Measurements from ENCODE around the gene TLL2.

Gene TLL2

DNA sequence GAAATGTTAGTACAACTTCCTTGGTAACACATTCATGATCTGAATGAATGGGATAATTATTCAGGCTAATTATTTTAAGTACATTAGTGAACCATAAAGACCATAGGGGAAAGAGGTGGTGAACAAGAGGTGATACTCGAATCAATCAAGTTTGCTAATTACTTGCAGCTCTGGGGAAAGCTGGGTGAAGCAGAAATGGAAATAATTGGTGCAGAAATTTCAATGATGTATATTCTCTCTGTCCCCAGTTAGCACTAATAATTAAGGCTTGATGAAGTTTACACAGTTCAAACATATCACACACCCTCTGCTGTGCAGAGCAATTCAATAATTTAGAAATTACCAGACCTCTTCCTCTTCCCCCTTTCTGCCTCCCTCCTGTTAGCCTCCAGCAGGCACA lies 105.5 kb downstream of the TLL2 start:
- TF ChIP-seq POLR2AphosphoS5 (IDR thresholded peaks at IDR 0.05; ENCODE audit: low read depth, low read length) (no peak), SIN3A (IDR thresholded peaks at IDR 0.05; ENCODE audit: borderline replicate concordance, insufficient read depth, low read length) (no peak)
- TF ChIP-seq, protein P1, sequence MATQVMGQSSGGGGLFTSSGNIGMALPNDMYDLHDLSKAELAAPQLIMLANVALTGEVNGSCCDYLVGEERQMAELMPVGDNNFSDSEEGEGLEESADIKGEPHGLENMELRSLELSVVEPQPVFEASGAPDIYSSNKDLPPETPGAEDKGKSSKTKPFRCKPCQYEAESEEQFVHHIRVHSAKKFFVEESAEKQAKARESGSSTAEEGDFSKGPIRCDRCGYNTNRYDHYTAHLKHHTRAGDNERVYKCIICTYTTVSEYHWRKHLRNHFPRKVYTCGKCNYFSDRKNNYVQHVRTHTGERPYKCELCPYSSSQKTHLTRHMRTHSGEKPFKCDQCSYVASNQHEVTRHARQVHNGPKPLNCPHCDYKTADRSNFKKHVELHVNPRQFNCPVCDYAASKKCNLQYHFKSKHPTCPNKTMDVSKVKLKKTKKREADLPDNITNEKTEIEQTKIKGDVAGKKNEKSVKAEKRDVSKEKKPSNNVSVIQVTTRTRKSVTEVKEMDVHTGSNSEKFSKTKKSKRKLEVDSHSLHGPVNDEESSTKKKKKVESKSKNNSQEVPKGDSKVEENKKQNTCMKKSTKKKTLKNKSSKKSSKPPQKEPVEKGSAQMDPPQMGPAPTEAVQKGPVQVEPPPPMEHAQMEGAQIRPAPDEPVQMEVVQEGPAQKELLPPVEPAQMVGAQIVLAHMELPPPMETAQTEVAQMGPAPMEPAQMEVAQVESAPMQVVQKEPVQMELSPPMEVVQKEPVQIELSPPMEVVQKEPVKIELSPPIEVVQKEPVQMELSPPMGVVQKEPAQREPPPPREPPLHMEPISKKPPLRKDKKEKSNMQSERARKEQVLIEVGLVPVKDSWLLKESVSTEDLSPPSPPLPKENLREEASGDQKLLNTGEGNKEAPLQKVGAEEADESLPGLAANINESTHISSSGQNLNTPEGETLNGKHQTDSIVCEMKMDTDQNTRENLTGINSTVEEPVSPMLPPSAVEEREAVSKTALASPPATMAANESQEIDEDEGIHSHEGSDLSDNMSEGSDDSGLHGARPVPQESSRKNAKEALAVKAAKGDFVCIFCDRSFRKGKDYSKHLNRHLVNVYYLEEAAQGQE (IDR thresholded peaks at IDR 0.05; ENCODE audit: insufficient read depth in 1 of 2, low read depth in 2 of 2, low read length in 2 of 2), result no peak

DNA sequence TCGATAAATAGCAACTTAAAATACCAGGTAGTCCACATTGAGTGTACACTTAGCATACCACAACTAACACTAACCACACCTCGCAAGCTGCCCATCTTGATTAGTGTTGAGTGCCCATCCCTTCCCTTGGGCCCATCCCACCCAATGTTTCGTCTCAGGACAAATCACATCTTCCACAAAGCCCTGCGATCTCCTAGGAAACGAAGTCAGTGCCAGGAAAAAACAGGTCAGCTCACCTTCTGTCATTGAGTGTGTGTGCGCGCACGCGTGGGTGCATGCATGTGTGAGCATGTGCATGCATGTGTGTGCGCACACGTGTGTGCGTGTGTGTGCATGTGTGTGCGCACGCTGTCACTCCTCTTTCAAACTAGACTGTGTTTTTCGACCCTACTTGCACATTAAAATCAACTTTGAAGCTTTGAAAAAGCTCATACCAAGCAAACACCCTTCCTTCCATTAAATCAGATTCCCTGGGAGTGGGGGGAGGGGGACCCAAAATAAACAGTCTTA lies 106.1 kb downstream of the TLL2 start:
- TF ChIP-seq FOXP2 (optimal IDR thresholded peaks at IDR 0.05; ENCODE audit: borderline replicate concordance, extremely low read depth, extremely low read length, insufficient read depth), result no peak
- no peak for TF ChIP-seq POLR2AphosphoS5 (IDR thresholded peaks at IDR 0.05; ENCODE audit: low read depth, low read length)
- TF ChIP-seq TAF1 (IDR thresholded peaks at IDR 0.05; ENCODE audit: borderline replicate concordance, insufficient read depth, low read length), result no peak
- TF ChIP-seq, protein P1 (IDR thresholded peaks at IDR 0.05; ENCODE audit: insufficient read depth in 1 of 2, low read depth in 2 of 2, low read length in 2 of 2), result no peak
- TF ChIP-seq SIN3A (IDR thresholded peaks at IDR 0.05; ENCODE audit: borderline replicate concordance, insufficient read depth, low read length), result no peak

DNA sequence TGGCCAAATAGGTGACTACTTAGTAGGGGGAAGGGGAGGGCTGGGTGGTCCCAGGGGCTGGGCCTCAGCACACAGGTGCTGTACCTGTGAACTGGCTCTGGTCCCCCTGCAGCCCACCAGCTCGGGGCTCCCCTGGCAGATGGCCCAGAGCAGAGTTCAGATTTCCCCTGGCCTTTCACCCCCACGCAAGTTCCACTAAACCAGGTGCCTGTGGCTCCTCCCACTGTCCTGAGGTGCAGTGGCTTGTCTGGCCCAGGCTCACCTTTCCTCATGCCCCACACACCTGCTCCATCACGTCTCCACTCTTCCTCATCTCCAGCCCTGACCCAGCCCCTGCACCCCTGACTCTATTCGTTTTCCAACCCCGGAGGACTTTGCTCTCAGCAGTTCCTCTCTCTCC lies 107.6 kb downstream of the TLL2 start:
- TF ChIP-seq POLR2AphosphoS5 (IDR thresholded peaks at IDR 0.05; ENCODE audit: low read depth, low read length) (no peak), FOXP2 (optimal IDR thresholded peaks at IDR 0.05; ENCODE audit: borderline replicate concordance, extremely low read depth, extremely low read length, insufficient read depth) (no peak), SIN3A (IDR thresholded peaks at IDR 0.05; ENCODE audit: borderline replicate concordance, insufficient read depth, low read length) (no peak), TAF1 (IDR thresholded peaks at IDR 0.05; ENCODE audit: borderline replicate concordance, insufficient read depth, low read length) (no peak)
- TF ChIP-seq, protein P1 (IDR thresholded peaks at IDR 0.05; ENCODE audit: insufficient read depth in 1 of 2, low read depth in 2 of 2, low read length in 2 of 2), result no peak

DNA sequence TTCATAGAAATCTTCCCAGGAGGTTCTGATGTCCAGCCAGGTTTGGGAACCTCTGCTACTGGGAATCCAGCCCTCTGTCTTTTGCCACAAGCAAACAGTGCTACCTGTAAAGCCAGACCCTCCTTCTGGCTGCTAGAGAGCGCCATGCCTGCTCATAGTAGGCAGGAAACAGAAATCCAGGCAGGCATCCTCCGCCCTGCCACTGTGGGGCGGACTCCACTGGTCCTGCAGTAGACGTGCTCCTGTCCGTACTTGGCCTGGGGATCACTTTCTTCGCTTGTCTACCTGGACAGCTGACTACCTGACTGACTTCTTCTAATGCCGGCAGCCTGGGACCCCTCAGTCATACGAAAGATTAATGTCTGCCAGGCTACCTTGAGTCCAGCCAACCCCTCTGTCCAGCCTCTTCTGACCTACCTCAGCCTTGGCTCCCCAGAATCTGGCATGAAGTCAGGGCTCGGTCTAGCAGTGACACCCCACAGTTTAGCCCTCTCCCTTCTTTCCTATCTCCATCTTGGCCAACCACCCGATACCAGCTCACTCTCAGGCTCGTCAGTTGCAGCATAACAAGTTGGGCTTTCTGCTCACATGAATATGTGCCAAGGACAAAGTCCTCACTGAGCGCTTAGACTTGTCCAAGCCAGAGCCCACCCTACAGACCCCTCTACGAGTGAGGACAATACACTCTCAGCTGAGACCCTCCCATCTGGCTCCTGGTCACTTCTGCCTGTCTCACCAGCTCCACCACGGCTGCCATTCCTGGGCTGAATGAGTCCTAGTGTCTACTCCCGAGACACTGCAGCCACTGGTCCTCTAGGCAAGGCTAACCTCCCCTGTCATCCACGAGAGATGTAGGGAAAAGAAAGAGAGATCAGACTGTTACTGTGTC lies 111.1 kb downstream of the TLL2 start:
- TF ChIP-seq SIN3A (IDR thresholded peaks at IDR 0.05; ENCODE audit: borderline replicate concordance, insufficient read depth, low read length) (no peak), POLR2AphosphoS5 (IDR thresholded peaks at IDR 0.05; ENCODE audit: low read depth, low read length) (no peak)

DNA sequence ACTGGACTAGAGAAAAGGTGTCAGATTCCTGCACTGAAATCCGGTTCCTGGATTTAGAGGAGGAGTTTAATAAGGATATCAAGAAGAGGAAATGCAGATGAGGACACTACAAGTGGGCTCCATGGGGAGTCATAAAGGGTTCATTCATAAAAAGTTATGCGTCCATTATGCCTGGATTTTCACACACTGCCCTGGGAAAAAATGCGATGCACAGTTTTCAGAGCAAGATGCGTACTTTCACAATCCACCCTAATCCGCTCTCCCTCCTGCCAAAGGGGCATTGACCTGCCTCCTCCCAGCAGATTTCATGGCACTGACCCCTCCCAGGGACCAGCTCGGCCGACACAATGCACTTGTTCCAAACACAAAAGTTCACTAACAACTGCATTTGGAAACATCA lies 112.7 kb downstream of the TLL2 start:
- TF ChIP-seq SIN3A (IDR thresholded peaks at IDR 0.05; ENCODE audit: borderline replicate concordance, insufficient read depth, low read length) (no peak), POLR2AphosphoS5 (IDR thresholded peaks at IDR 0.05; ENCODE audit: low read depth, low read length) (no peak), TAF1 (IDR thresholded peaks at IDR 0.05; ENCODE audit: borderline replicate concordance, insufficient read depth, low read length) (no peak), FOXP2 (optimal IDR thresholded peaks at IDR 0.05; ENCODE audit: borderline replicate concordance, extremely low read depth, extremely low read length, insufficient read depth) (no peak)
- TF ChIP-seq, protein P1 (IDR thresholded peaks at IDR 0.05; ENCODE audit: insufficient read depth in 1 of 2, low read depth in 2 of 2, low read length in 2 of 2), result no peak
